ENCODE results near the gene CSTB. TPM values are rescaled to one million over a fixed set of nuclear protein-coding genes. Genes with fewer than 3 reads are reported as not detected.

Gene CSTB
- total and polyA plus RNA-seq, 2 of the 8 experiments (the other 6 are each of a cell fraction or from before 2014, with no cell fraction given) = 53.8 to 64.1 TPM

DNA sequence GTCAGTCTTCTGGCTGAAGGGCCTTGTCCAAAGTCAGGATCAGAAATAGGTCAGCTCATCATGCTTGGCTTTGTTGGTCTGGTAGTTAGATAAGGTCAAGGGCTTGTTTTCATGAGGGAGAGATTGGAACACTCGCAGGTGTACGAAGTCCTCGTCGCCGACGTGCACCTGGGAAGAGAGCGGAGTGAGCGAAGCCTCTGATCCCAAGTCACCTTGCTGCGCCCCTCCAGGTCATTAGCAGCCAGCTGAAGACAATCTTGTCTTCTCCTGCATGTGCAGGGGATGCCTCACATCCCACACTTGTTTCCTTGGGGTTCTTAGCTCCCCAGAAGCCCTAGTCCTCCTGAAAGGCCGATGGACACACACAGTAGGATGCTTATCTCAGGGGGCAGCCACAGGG, 1.9 kb downstream of the CSTB start (continued):
- TF ChIP-seq, protein P1, sequence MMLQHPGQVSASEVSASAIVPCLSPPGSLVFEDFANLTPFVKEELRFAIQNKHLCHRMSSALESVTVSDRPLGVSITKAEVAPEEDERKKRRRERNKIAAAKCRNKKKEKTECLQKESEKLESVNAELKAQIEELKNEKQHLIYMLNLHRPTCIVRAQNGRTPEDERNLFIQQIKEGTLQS (IDR thresholded peaks at IDR 0.05; ENCODE audit: insufficient read depth, low read depth, low read length) = no peak
- no peak for TF ChIP-seq RAD21 (IDR thresholded peaks at IDR 0.05 in 1 of 2, conservative IDR thresholded peaks at IDR 0.05 in 1 of 2; ENCODE audit: low read depth in 2 of 2, low read length in 2 of 2)
